Lower lobe of right lung (tissue), 2 donors: Measurements from ENCODE around the gene TSHZ3. TPM values are rescaled to one million over a fixed set of nuclear protein-coding genes. Genes with fewer than 3 reads are reported as not detected.
A peak's percentile ranks its signal among the peaks of the same experiment; 100 is the strongest.

Experiments
- ATAC-seq, 2 donors: fragments of 200-7000 bp; cut with Tn5 transposase; one replicate each; pipeline ENCODE4 v1.9.1; 2020 to 2022; ENCODE audit warnings: mild to moderate bottlenecking in 2 of 2, moderate library complexity in 2 of 2
- DNase-seq: peaks from one replicate; pipeline ENCODE4 v3.0.0-alpha.2; 2020
- H3K27ac ChIP-seq: fragments of 200-600 bp; one replicate; pipeline ENCODE4 v1.8.0; 2022
- H3K27me3 ChIP-seq: fragments of 200-600 bp; one replicate; pipeline ENCODE4 v1.8.0; 2022; ENCODE audit warnings: low read depth
- H3K36me3 ChIP-seq: fragments of 200-600 bp; one replicate; pipeline ENCODE4 v1.8.0; 2022; ENCODE audit warnings: mild to moderate bottlenecking
- H3K4me1 ChIP-seq: fragments of 200-600 bp; one replicate; pipeline ENCODE4 v1.8.0; 2022
- H3K4me3 ChIP-seq: fragments of 200-600 bp; one replicate; pipeline ENCODE4 v1.8.0; 2022; ENCODE audit warnings: mild to moderate bottlenecking
- H3K9me3 ChIP-seq: fragments of 200-600 bp; one replicate; pipeline ENCODE4 v1.8.0; 2022
- intact Hi-C: fragments of 100-400 bp; cut with DNase I; formaldehyde crosslinking; loops from one replicate; pipeline ENCODE4 v1.11.0; 2022
- total RNA-seq: library from RNA; stranded (reverse); fragmentation: NEBNext Ultra II Directional; extraction: Animal tissue kit (Norgen Biotek cat#: 25700); gene quantifications from one replicate; pipeline ENCODE4 v1.2.1, GENCODE V29; 2021
- TF ChIP-seq, protein P1 (sequence below): fragments of 200-600 bp; IDR thresholded peaks from one replicate; pipeline ENCODE4 v1.8.0; 2022; ENCODE audit warnings: antibody characterized with exemption, mild to moderate bottlenecking
- donor health status: DM: no; HTN: yes; CAD: no; lungs with severe emphysema.

Gene TSHZ3
- total RNA-seq, 1 donor from 2014 or later: 5.7 TPM

- TF ChIP-seq, protein P1, sequence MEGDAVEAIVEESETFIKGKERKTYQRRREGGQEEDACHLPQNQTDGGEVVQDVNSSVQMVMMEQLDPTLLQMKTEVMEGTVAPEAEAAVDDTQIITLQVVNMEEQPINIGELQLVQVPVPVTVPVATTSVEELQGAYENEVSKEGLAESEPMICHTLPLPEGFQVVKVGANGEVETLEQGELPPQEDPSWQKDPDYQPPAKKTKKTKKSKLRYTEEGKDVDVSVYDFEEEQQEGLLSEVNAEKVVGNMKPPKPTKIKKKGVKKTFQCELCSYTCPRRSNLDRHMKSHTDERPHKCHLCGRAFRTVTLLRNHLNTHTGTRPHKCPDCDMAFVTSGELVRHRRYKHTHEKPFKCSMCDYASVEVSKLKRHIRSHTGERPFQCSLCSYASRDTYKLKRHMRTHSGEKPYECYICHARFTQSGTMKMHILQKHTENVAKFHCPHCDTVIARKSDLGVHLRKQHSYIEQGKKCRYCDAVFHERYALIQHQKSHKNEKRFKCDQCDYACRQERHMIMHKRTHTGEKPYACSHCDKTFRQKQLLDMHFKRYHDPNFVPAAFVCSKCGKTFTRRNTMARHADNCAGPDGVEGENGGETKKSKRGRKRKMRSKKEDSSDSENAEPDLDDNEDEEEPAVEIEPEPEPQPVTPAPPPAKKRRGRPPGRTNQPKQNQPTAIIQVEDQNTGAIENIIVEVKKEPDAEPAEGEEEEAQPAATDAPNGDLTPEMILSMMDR: no peak
- H3K27ac ChIP-seq: no peak overlapping the region
- intact Hi-C loops: no loop called here
- H3K4me3 ChIP-seq: no peak overlapping the region
- DNase-seq: no peak
- H3K4me1 ChIP-seq: no peaks in the 10 kb centered on the region
- H3K27me3 ChIP-seq: peaks cover 4% of the 10 kb centered on the region
- ATAC-seq: peak in 1 of 2 donors; percentile 46
- no peaks in the 10 kb centered on the region for H3K9me3 ChIP-seq
- no peaks in the 10 kb centered on the region for H3K36me3 ChIP-seq
Observed at GRCh38 chr19:31378404-31378803, 29.2 kb upstream of the TSHZ3 start.

DNA sequence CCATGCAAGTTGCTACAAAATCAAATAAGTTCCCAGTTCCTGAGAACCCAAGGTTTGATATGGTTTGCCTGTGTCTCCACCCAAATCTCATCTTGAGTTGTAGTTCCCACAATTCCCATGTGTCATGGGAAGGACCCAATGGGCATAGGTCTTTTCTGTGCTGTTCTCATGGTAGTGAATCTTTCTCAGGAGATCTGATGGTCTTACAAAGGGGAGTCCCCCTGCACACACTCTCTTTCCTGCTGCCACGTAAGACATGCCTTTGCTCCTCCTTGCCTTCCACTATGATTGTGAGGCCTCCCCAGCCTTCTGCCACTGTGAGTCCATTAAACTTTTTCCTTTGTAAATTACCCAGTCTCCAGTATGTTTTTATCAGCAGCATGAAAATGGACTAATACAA is 28.5 kb upstream of the TSHZ3 start:
- Histone ChIP-seq H3K4me3 (no peak overlapping the region), H3K36me3 (no peaks in the 10 kb centered on the region), H3K27ac (no peak overlapping the region), H3K9me3 (no peaks in the 10 kb centered on the region), H3K27me3 (peaks cover 4% of the 10 kb centered on the region), H3K4me1 (no peaks in the 10 kb centered on the region)
- intact Hi-C loops: no loop called here
- DNase-seq: no peak
- TF ChIP-seq, protein P1: no peak
- ATAC-seq: no peak

- TF ChIP-seq, protein P1: no peak
- Histone ChIP-seq H3K4me1 (no peaks in the 10 kb centered on the region), H3K4me3 (no peak overlapping the region), H3K9me3 (no peaks in the 10 kb centered on the region), H3K27me3 (no peaks in the 10 kb centered on the region), H3K36me3 (no peaks in the 10 kb centered on the region), H3K27ac (no peak overlapping the region)
- ATAC-seq (no peak), DNase-seq (no peak)
- intact Hi-C loops: no loop called here
Observed at GRCh38 chr19:31372246-31372781, 23.1 kb upstream of the TSHZ3 start.

DNA sequence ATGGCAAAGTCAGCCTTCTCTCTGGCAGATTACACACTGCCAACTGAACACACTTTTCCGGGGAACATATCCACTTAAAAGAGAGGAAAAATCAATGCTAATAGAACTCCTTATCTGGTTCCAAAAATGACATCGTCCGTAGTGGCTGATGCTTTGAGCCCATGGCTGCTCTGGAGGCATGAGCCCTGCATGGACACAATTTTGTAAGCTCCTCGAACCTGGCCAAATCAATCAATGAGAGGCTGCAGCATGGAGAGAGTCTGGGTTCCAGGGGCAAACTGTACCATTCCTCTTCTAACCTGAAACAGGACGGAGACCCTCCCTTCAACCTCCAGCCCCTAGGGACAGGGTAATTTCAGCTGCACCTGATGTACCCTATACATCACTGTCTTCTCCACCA is 21.0 kb upstream of the TSHZ3 start:
- H3K36me3 ChIP-seq: no peaks in the 10 kb centered on the region

DNA sequence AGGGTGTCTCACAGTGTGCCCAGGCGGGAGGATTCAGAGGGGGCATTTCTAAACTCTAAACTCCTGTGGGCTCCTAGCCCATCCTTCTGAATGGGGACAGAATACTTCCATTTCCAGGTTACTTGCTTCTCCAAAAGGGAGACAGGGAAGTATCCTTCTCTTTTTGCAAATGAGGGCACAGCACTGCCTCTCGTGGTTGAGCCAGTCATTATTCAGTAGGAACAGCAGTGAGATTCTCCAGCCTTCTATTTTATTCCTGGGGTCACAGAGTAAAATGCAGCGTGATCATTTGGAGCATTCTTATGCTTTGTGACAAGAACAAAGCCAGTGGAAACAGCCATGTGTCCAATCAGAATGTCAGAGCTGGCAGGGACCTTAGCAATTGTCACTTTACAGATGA is 15.7 kb upstream of the TSHZ3 start:
- Histone ChIP-seq H3K4me3 (no peak overlapping the region), H3K27me3 (peaks cover 4% of the 10 kb centered on the region), H3K36me3 (no peaks in the 10 kb centered on the region), H3K9me3 (no peaks in the 10 kb centered on the region), H3K27ac (no peak overlapping the region), H3K4me1 (no peaks in the 10 kb centered on the region)
- intact Hi-C loops: no loop called here
- ATAC-seq: no peak
- TF ChIP-seq, protein P1: no peak
- no peak for DNase-seq

More for the DNA sequence above, 21.0 kb upstream of the TSHZ3 start:
- no peaks in the 10 kb centered on the region for H3K27me3 ChIP-seq
- intact Hi-C loops: no loop called here
- no peaks in the 10 kb centered on the region for H3K9me3 ChIP-seq
- ATAC-seq (no peak), DNase-seq (no peak)
- TF ChIP-seq, protein P1: no peak
- H3K4me3 ChIP-seq: no peak overlapping the region
- H3K27ac ChIP-seq: no peak overlapping the region
- H3K4me1 ChIP-seq: no peaks in the 10 kb centered on the region
